H1 (cell line): ENCODE measurements around the gene SLX9. TPM values are rescaled to one million over a fixed set of nuclear protein-coding genes. Genes with fewer than 3 reads are reported as not detected.

Experiments used
- ASH2L ChIP-seq: fragments of 200-600, 300-600 bp; sonication (generic); IDR thresholded peaks from one replicate; pipeline ENCODE4 v1.7.1; 2017; ENCODE audit warnings: low read length
- CEBPB ChIP-seq: IDR thresholded peaks from 2 replicates; pipeline ENCODE4 v1.6.1; 2012; ENCODE audit warnings: low read depth, low read length
- CHD7 ChIP-seq: fragments of 300-600 bp; sonication (generic); IDR thresholded peaks from 2 replicates; pipeline ENCODE4 v1.7.1; 2012; ENCODE audit warnings: low read length, moderate library complexity, mild to moderate bottlenecking, inconsistent platforms; ENCODE audit not compliant: insufficient replicate concordance
- polyA plus RNA-seq, 7 experiments: library from polyadenylated mRNA; depleted of rRNA in 3 of 7; stranded (reverse) in 5 of 7; unstranded in 2 of 7; fragments of >200 nt in 5 of 7; fragments of 200-250 nt in 2 of 7; gene quantifications; 1 replicate in 5 of 7; 2 replicates in 1 of 7; 4 replicates in 1 of 7; pipeline versions ENCODE4 v1.2.1 to v1.2.3, GENCODE V29; 2011 to 2013; ENCODE audit warnings: missing spikeins in 2 of 7, mixed read lengths in 2 of 7
- total RNA-seq: library from RNA; stranded (reverse); fragmentation: NEBNext Ultra II Directional; extraction: Animal tissue kit (Norgen Biotek cat#: 25700); gene quantifications from 2 replicates; pipeline ENCODE4 v1.2.1, GENCODE V29; 2021

The SLX9 gene
- total and polyA plus RNA-seq, 2 of the 8 experiments (the other 6 are each of a cell fraction or from before 2014, with no cell fraction given) = 17.7 to 57.3 TPM

- no peak for TF ChIP-seq CHD7
- no peak for TF ChIP-seq CEBPB
- TF ChIP-seq ASH2L = no peak
Observed at GRCh38 chr21:44914176-44914874, 25.5 kb upstream of the SLX9 start (continued).
